B cell (primary cell): ENCODE results near the gene CHTF18. TPM values are rescaled to one million over a fixed set of nuclear protein-coding genes. Genes with fewer than 3 reads are reported as not detected.

Experiments used
- ATAC-seq: fragments of 200-7000 bp; cut with Tn5 transposase; one replicate; pipeline ENCODE4 v1.10.0; 2021; ENCODE audit warnings: low read depth, mild to moderate bottlenecking, moderate number of reproducible peaks, moderate library complexity
- CTCF ChIA-PET: fragments of 350-600 bp; sonication (Branson Sonifier 250); formaldehyde crosslinking; loops from one replicate; lab custom pipeline; 2021; ENCODE audit warnings: antibody characterized with exemption, inconsistent platforms; lab: Charles Lee
- POLR2A ChIA-PET: fragments of 350-600 bp; sonication (Branson Sonifier 250); formaldehyde crosslinking; loops from one replicate; lab custom pipeline; 2021; ENCODE audit warnings: antibody characterized with exemption; lab: Charles Lee
- DNase-seq: peaks from one replicate; pipeline ENCODE4 v3.0.0; 2013
- H2AFZ ChIP-seq: 2 replicates; pipeline ENCODE4 v1.6.1; 2012; ENCODE audit warnings: mild to moderate bottlenecking, low read depth, low read length; ENCODE audit not compliant: insufficient read depth, poor library complexity, severe bottlenecking
- H3K27ac ChIP-seq, 2 donors: 1 replicate in 1 of 2; 2 replicates in 1 of 2; pipeline ENCODE4 v1.5.1; 2012 to 2013; ENCODE audit warnings: low read length in 2 of 2, mild to moderate bottlenecking in 2 of 2, moderate library complexity in 1 of 2
- H3K27me3 ChIP-seq, 4 experiments: fragments of 200-600 bp in 1 of 4; sonication (generic) in 1 of 4; replicated peaks in 1 of 4; 1 replicate in 2 of 4; 2 replicates in 2 of 4; pipeline versions ENCODE4 v1.6.1 to v1.7.0; 2013 to 2016; ENCODE audit warnings: low read length in 3 of 4, mild to moderate bottlenecking in 2 of 4, mixed read lengths in 1 of 4, moderate library complexity in 1 of 4; ENCODE audit not compliant: insufficient read depth in 4 of 4, control insufficient read depth in 3 of 4; ENCODE audit errors: control extremely low read depth in 1 of 4
- H3K36me3 ChIP-seq, 2 experiments: replicated peaks in 1 of 2; 1 replicate in 1 of 2; 2 replicates in 1 of 2; pipeline versions ENCODE4 v1.6.1 to v1.7.1; 2013; ENCODE audit warnings: low read length in 1 of 2; ENCODE audit not compliant: insufficient read depth in 2 of 2, control insufficient read depth in 1 of 2; ENCODE audit errors: control extremely low read depth in 1 of 2, extremely low read depth in 1 of 2
- H3K4me1 ChIP-seq, 2 donors: fragments of 200-600 bp in 1 of 2; sonication (generic) in 1 of 2; 1 replicate in 1 of 2; 2 replicates in 1 of 2; pipeline versions ENCODE4 v1.5.1 to v1.6.1; 2013 to 2017; ENCODE audit warnings: low read length in 2 of 2; ENCODE audit not compliant: control insufficient read depth in 2 of 2, insufficient read depth in 2 of 2
- H3K4me2 ChIP-seq: replicated peaks from 2 replicates; pipeline ENCODE3; 2012; ENCODE audit warnings: mild to moderate bottlenecking, low read depth, low read length; ENCODE audit not compliant: poor library complexity, severe bottlenecking
- H3K4me3 ChIP-seq, 5 experiments: fragments of 200-600 bp in 1 of 5; sonication (generic) in 1 of 5; 1 replicate in 3 of 5; 2 replicates in 2 of 5; pipeline versions ENCODE4 v1.5.1 to v1.7.0; 2011 to 2016; ENCODE audit warnings: low read length in 4 of 5, mild to moderate bottlenecking in 4 of 5, low read depth in 2 of 5, control low read depth in 1 of 5, moderate library complexity in 1 of 5; ENCODE audit not compliant: insufficient read depth in 1 of 5; ENCODE audit errors: control extremely low read depth in 1 of 5, extremely low read depth in 1 of 5
- H3K79me2 ChIP-seq: fragments of 200-600 bp; sonication (generic); one replicate; pipeline ENCODE4 v1.6.0; 2016; ENCODE audit warnings: low read length; ENCODE audit not compliant: control insufficient read depth, insufficient read depth
- H3K9ac ChIP-seq: fragments of 200-600 bp; sonication (generic); 2 replicates; pipeline ENCODE4 v1.6.1; 2017; ENCODE audit warnings: mild to moderate bottlenecking, low read length, moderate library complexity
- H3K9me3 ChIP-seq, 3 donors: one replicate each; pipeline versions ENCODE4 v1.6.1 to v1.7.1; 2013; ENCODE audit warnings: low read length in 2 of 3; ENCODE audit not compliant: control insufficient read depth in 2 of 3, insufficient read depth in 1 of 3; ENCODE audit errors: control extremely low read depth in 1 of 3
- H4K20me1 ChIP-seq: 2 replicates; pipeline ENCODE4 v1.6.0; 2012; ENCODE audit warnings: mild to moderate bottlenecking, low read length; ENCODE audit not compliant: insufficient read depth, control insufficient read depth, poor library complexity, severe bottlenecking
- H3K27ac Mint-ChIP-seq: one replicate; pipeline ENCODE4 v1.8.0; 2021; ENCODE audit warnings: mixed read lengths
- H3K27me3 Mint-ChIP-seq: one replicate; pipeline ENCODE4 v1.8.0; 2021; ENCODE audit warnings: mixed read lengths
- H3K4me1 Mint-ChIP-seq: one replicate; pipeline ENCODE4 v1.8.0; 2021; ENCODE audit warnings: mixed read lengths
- H3K4me3 Mint-ChIP-seq: one replicate; pipeline ENCODE4 v1.8.0; 2021; ENCODE audit warnings: mixed read lengths
- H3K9me3 Mint-ChIP-seq: one replicate; pipeline ENCODE4 v1.8.0; 2022; ENCODE audit warnings: mixed read lengths; ENCODE audit not compliant: insufficient read depth
- EZH2 ChIP-seq: IDR thresholded peaks from 2 replicates; pipeline ENCODE4 v1.6.1; 2012; ENCODE audit warnings: borderline replicate concordance, low read depth, mild to moderate bottlenecking, moderate library complexity, low read length; ENCODE audit not compliant: insufficient read depth, poor library complexity, severe bottlenecking
- WGBS: methylation state at CpG from one replicate; pipeline ENCODE4 v1.1.5; 2013; ENCODE audit warnings: missing lambda C conversion rate; ENCODE audit not compliant: insufficient coverage; 5-methylcytosine and 5-hydroxymethylcytosine counted together
- intact Hi-C: fragments of 100-400 bp; cut with micrococcal nuclease; formaldehyde crosslinking; loops from one replicate; pipeline ENCODE4 v1.10.0; 2022
- polyA plus RNA-seq: library from polyadenylated mRNA; depleted of rRNA; stranded (reverse); fragments of >200 nt; gene quantifications from 2 replicates; pipeline ENCODE4 v1.2.3, GENCODE V29; 2012
- total RNA-seq, 2 donors: library from RNA; stranded (reverse); fragments of 120-200 nt in 1 of 2; gene quantifications; 1 replicate in 1 of 2; 2 replicates in 1 of 2; pipeline versions ENCODE4 v1.2.3 to v1.2.4, GENCODE V29; 2013 to 2022
- TF ChIP-seq, protein P1 (sequence below): fragments of 200-600 bp; IDR thresholded peaks from one replicate; pipeline ENCODE4 v1.8.0; 2022; ENCODE audit warnings: antibody characterized with exemption, mild to moderate bottlenecking

Gene CHTF18
- total and polyA plus RNA-seq, 2 donors (not counting 1 experiment from before 2014, with no cell fraction given) = 72.3 to 76.1 TPM

DNA sequence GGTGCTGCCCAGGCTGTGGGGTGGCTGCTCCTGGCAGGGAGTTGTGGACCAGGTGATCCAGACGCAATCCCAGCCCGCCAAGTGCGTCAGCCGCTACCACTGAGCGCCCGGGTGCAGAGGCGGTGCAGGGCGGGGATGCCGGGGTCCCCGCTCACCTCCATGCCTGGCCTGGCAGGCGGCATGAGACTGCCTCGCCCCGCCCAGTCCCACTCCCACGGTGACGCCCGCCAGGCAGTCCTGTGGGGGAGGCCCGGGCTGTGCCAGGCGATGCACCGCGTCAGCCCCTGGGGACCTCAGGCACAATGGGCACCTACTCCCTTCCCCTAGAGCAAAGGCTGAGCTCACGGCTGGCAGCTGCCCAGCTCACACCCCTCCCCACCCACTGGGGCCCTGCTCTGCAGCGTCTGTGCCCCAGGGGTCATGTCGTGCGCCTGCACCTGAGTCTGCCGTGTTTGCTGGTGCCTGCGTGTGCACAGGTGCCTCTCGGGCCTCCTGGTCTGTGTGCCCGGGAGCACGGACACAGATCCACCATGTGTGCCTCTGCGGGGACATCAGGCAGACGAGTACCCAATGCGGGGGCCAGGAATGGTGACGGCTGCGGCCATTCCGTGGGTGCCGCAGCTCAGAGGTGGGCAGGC lies 5.5 kb upstream of the CHTF18 start:
- Histone ChIP-seq H3K36me3 (peaks cover 0 to 8% of the 10 kb centered on the region in 2 experiments), H2AFZ (no peak overlapping the region), H3K4me2 (no peak overlapping the region), H3K79me2 (peaks cover 9% of the 10 kb centered on the region), H3K9ac (no peak overlapping the region), H3K27ac (no peak overlapping the region), H3K9me3 (no peaks in the 10 kb centered on the region), H3K27me3 (peaks cover 0 to 24% (median 4%) of the 10 kb centered on the region in 4 experiments), H3K4me3 (no peak overlapping the region), H3K4me1 (peaks cover 8 to 16% of the 10 kb centered on the region in 2 donors), H4K20me1 (peaks cover 31% of the 10 kb centered on the region)
- DNase-seq = no peak
- peaks cover 5% of the 10 kb centered on the region for H3K4me1 Mint-ChIP-seq
- ATAC-seq = no peak
- CTCF ChIA-PET = interaction anchor here (7.4 kb wide), 1 partner anchor 70 kb away, joined by 94 read pairs; the partner anchor contains the start of gene METRN
- 65% methylated on average over 36 of the region's 36 CpGs for WGBS
- intact Hi-C loops = no loop called here
- no peak overlapping the region for H3K4me3 Mint-ChIP-seq
- POLR2A ChIA-PET = no interaction called here
- no peak overlapping the region for H3K27ac Mint-ChIP-seq
- TF ChIP-seq EZH2 = no peak
- TF ChIP-seq, protein P1, sequence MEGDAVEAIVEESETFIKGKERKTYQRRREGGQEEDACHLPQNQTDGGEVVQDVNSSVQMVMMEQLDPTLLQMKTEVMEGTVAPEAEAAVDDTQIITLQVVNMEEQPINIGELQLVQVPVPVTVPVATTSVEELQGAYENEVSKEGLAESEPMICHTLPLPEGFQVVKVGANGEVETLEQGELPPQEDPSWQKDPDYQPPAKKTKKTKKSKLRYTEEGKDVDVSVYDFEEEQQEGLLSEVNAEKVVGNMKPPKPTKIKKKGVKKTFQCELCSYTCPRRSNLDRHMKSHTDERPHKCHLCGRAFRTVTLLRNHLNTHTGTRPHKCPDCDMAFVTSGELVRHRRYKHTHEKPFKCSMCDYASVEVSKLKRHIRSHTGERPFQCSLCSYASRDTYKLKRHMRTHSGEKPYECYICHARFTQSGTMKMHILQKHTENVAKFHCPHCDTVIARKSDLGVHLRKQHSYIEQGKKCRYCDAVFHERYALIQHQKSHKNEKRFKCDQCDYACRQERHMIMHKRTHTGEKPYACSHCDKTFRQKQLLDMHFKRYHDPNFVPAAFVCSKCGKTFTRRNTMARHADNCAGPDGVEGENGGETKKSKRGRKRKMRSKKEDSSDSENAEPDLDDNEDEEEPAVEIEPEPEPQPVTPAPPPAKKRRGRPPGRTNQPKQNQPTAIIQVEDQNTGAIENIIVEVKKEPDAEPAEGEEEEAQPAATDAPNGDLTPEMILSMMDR = no peak
- no peaks in the 10 kb centered on the region for H3K9me3 Mint-ChIP-seq
- peaks cover under 1% of the 10 kb centered on the region for H3K27me3 Mint-ChIP-seq
